Progenitor cell of endocrine pancreas (in vitro differentiated cells): ENCODE results near the gene MYADML2. TPM values are rescaled to one million over a fixed set of nuclear protein-coding genes. Genes with fewer than 3 reads are reported as not detected.
A peak's percentile ranks its signal among the peaks of the same experiment; 100 is the strongest.

Experiments
- DNase-seq: peaks from one replicate; pipeline ENCODE4 v3.0.0; 2021; ENCODE audit warnings: low spot score; ENCODE audit not compliant: unreplicated experiment
- H3K27ac Mint-ChIP-seq: 2 replicates; pipeline ENCODE4 v1.8.0; 2021; ENCODE audit warnings: mild to moderate bottlenecking, moderate library complexity, mixed read lengths
- H3K27me3 Mint-ChIP-seq: 2 replicates; pipeline ENCODE4 v1.8.0; 2021; ENCODE audit warnings: mixed read lengths
- H3K36me3 Mint-ChIP-seq: 2 replicates; pipeline ENCODE4 v1.8.0; 2022; ENCODE audit warnings: mixed read lengths; ENCODE audit not compliant: insufficient read depth
- H3K4me1 Mint-ChIP-seq: 2 replicates; pipeline ENCODE4 v1.8.0; 2021; ENCODE audit warnings: low read depth, mixed read lengths
- H3K4me3 Mint-ChIP-seq: 2 replicates; pipeline ENCODE4 v1.8.0; 2021; ENCODE audit warnings: low read depth, mild to moderate bottlenecking, moderate library complexity, mixed read lengths
- H3K9me3 Mint-ChIP-seq: 2 replicates; pipeline ENCODE4 v1.8.0; 2021; ENCODE audit warnings: low read depth, mixed read lengths
- total RNA-seq: library from RNA; stranded (reverse); gene quantifications from 2 replicates; pipeline ENCODE4 v1.2.1, GENCODE V29; 2021
- TF ChIP-seq, protein P1 (sequence below): fragments of 200-600 bp; sonication (generic); IDR thresholded peaks from one replicate; pipeline ENCODE4 v1.5.0; 2021; ENCODE audit warnings: antibody characterized with exemption, mild to moderate bottlenecking; ENCODE audit not compliant: unreplicated experiment

Gene MYADML2
- total RNA-seq, 1 donor from 2014 or later: not detected

DNA sequence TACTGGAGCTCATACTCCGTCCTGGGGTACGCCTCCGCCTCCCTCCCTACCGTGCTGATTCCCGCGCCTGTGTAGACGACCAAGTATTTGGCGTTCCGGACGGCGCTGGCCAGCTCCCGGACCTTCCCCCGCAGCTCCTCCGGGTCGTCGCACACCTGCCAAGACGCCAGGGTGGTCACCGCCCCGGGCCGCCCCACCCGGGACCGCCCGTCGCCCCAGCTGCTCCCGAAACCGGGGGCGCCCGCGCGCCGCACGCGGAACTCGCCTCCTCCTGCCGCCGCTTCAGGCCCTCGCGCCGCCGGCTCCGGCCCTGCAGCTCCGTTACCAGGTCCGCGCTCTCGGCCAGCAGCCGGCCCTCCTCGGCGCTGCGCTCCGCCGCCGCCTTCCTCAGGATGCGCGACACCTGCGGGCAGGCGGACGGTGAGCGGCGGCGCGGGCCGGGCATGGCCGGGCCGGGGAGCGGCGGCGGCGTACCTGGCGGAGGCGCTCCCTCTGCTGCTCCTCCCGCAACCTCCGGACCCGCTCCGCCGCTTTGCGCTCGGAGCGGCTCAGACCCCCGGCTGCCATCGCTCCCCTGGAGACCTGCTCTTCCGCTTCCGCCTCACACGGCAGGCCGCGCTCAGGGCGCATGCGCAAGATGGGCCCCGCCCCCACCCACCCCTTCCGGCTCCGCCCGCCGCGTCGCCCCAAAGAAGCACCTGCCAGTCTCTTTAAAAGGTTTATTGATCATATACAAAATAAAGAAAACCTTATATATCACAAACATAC, 29.3 kb downstream of the MYADML2 start, which contains the start of gene SIRT7:
TSS of gene SIRT7 (minus strand) at position 612 of the 768 bp plus-strand sequence. CDS start at position 567, 45 bp downstream.
- TF ChIP-seq, protein P1, sequence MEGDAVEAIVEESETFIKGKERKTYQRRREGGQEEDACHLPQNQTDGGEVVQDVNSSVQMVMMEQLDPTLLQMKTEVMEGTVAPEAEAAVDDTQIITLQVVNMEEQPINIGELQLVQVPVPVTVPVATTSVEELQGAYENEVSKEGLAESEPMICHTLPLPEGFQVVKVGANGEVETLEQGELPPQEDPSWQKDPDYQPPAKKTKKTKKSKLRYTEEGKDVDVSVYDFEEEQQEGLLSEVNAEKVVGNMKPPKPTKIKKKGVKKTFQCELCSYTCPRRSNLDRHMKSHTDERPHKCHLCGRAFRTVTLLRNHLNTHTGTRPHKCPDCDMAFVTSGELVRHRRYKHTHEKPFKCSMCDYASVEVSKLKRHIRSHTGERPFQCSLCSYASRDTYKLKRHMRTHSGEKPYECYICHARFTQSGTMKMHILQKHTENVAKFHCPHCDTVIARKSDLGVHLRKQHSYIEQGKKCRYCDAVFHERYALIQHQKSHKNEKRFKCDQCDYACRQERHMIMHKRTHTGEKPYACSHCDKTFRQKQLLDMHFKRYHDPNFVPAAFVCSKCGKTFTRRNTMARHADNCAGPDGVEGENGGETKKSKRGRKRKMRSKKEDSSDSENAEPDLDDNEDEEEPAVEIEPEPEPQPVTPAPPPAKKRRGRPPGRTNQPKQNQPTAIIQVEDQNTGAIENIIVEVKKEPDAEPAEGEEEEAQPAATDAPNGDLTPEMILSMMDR: no peak
- Mint-ChIP-seq H3K27me3 (no peaks in the 10 kb centered on the region), H3K4me3 (peak within 1 kb of the TSS; percentile 77), H3K36me3 (peaks cover 18% of the 10 kb centered on the region), H3K4me1 (peaks cover 17% of the 10 kb centered on the region), H3K27ac (peak within 1 kb of the TSS; percentile 85), H3K9me3 (no peaks in the 10 kb centered on the region)
- DNase-seq: peak; percentile 59

DNA sequence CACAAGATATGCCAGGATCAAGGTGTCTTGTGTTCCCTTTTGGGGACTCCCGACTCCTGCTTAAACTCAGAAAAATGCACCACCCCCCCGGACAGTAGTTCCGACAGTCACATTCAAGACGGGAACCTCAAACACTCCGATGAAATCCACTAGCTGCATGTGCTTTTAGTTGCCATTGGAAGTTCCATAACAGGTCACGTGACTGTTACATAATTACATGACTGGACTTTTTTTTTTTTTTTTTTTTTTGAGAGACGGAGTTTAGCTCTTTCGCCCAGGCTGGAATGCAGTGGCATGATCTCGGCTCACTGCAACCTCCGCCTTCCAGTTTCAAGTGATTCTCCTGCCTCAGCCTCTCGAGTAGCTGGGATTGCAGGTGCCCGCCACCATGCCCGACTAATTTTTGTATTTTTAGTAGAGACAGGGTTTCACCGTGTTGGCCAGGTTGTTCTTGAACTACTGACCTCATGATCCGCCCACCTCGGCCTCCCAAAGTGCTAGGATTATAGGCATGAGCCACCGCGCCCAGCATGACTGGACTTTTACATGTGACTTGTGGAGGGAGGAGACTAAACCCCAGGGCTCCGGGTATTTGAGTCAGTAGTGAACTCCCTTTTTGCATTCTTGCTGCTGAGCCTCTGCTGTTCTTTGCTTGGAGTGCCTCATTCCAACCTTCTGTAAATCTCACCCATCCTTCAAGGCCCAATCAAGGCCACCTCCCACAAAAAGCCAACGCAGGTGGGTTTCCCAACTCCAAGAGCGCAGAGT, 30.6 kb downstream of the MYADML2 start:
- H3K9me3 Mint-ChIP-seq: no peaks in the 10 kb centered on the region
- DNase-seq: no peak
- H3K36me3 Mint-ChIP-seq: peaks cover 19% of the 10 kb centered on the region
- H3K27me3 Mint-ChIP-seq: no peaks in the 10 kb centered on the region
- H3K27ac Mint-ChIP-seq: no peak overlapping the region
- peak overlapping the region; percentile 75 for H3K4me3 Mint-ChIP-seq
- TF ChIP-seq, protein P1: no peak
- H3K4me1 Mint-ChIP-seq: peaks cover 14% of the 10 kb centered on the region

DNA sequence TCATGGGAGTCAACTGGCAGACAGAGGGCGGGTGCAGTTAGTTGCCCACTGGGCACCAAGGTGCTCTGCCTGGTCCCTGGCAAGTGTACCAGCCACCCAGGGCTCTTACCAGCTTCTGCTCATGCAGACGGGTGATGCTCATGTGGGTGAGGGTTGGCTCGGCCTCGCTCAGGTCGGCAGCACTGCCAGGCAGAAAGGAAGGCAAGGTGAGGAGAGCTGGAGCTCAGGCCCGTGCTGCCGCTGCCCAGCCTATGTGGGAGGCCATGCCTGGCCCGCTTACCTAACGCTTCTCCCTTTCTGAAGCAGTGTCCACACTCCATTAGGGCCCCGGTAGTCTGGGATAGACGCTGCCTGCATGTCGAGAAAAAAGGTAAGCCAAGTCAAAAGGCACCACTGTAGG, 31.7 kb downstream of the MYADML2 start:
- H3K27me3 Mint-ChIP-seq: no peaks in the 10 kb centered on the region
- peaks cover 15% of the 10 kb centered on the region for H3K36me3 Mint-ChIP-seq
- peak overlapping the region; percentile 51 for H3K4me3 Mint-ChIP-seq

DNA sequence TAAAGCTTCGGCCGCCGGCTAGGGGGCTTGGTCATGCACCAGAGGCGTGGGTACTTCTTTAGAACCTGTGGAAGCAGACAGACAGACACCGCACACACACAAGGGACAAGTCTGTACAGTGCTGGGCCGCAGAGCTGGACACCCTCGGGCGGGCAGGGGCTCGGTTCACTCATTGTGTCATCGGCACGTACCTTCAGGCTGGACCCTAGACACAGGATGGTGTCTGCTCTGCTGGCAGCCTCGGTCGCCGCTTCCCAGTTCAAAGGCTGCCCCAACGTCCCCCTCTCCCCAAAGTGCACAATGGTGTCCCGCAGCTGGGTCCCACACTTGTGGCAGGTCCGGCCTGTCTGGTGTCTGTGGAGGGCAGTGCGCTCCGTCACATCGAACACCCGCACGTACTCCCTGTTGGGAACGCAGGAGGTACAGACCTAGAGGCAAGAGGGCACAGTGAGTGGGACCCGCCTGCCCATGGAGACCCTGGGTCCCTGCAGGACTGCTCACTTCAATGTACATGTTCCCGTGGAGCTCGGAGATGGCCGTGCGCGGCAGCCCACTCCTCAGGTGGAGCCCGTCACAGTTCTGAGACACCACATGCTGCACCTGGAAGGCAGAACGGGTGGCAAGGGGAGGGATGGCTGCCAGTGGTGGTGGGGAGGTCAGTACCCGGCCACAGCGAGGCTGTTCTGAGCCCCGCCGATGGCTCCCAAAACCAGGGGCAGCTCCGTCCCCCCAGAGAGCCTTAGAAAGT, 32.8 kb downstream of the MYADML2 start:
- peaks cover 23% of the 10 kb centered on the region for H3K4me1 Mint-ChIP-seq
- H3K9me3 Mint-ChIP-seq: no peaks in the 10 kb centered on the region
- no peak for DNase-seq
- no peaks in the 10 kb centered on the region for H3K27me3 Mint-ChIP-seq
- peaks cover 13% of the 10 kb centered on the region for H3K36me3 Mint-ChIP-seq
- TF ChIP-seq, protein P1: no peak
- no peak overlapping the region for H3K4me3 Mint-ChIP-seq
- H3K27ac Mint-ChIP-seq: no peak overlapping the region

More for the DNA sequence above, 31.7 kb downstream of the MYADML2 start:
- Mint-ChIP-seq H3K4me1 (peaks cover 14% of the 10 kb centered on the region), H3K27ac (no peak overlapping the region), H3K9me3 (no peaks in the 10 kb centered on the region)
- DNase-seq: no peak
- TF ChIP-seq, protein P1: no peak
